Endothelial cell (in vitro differentiated cells): ENCODE results near the gene ELOVL4. TPM values are rescaled to one million over a fixed set of nuclear protein-coding genes. Genes with fewer than 3 reads are reported as not detected.

Experiments
- DNase-seq: peaks from one replicate; pipeline ENCODE4 v3.0.0; 2021; ENCODE audit warnings: low spot score
- H3K27ac Mint-ChIP-seq: one replicate; pipeline ENCODE4 v1.8.0; 2021; ENCODE audit warnings: mixed read lengths, inconsistent platforms; ENCODE audit not compliant: unreplicated experiment
- H3K27me3 Mint-ChIP-seq: one replicate; pipeline ENCODE4 v1.8.0; 2021; ENCODE audit warnings: mild to moderate bottlenecking, moderate library complexity, mixed read lengths, inconsistent platforms; ENCODE audit not compliant: unreplicated experiment
- H3K36me3 Mint-ChIP-seq: one replicate; pipeline ENCODE4 v1.8.0; 2021; ENCODE audit warnings: mild to moderate bottlenecking, low read depth, mixed read lengths, inconsistent platforms; ENCODE audit not compliant: unreplicated experiment
- H3K4me1 Mint-ChIP-seq: one replicate; pipeline ENCODE4 v1.8.0; 2021; ENCODE audit warnings: mild to moderate bottlenecking, mixed read lengths, inconsistent platforms; ENCODE audit not compliant: unreplicated experiment
- H3K4me3 Mint-ChIP-seq: one replicate; pipeline ENCODE4 v1.8.0; 2021; ENCODE audit warnings: mild to moderate bottlenecking, mixed read lengths, inconsistent platforms; ENCODE audit not compliant: unreplicated experiment
- H3K9me3 Mint-ChIP-seq: one replicate; pipeline ENCODE4 v1.8.0; 2021; ENCODE audit warnings: mixed read lengths, inconsistent platforms; ENCODE audit not compliant: unreplicated experiment
- CTCF ChIP-seq: fragments of 200-600 bp; sonication (generic); IDR thresholded peaks from one replicate; pipeline ENCODE4 v1.5.0; 2021; ENCODE audit warnings: antibody characterized with exemption; ENCODE audit not compliant: unreplicated experiment
- total RNA-seq: library from RNA; stranded (reverse); fragmentation: NEBNext Ultra II Directional; extraction: Animal tissue kit (Norgen Biotek cat#: 25700); gene quantifications from one replicate; pipeline ENCODE4 v1.2.1, GENCODE V29; 2021; ENCODE audit not compliant: unreplicated experiment

Gene ELOVL4
- total RNA-seq, 1 donor from 2014 or later: 3.3 TPM

- H3K27ac Mint-ChIP-seq: no peak overlapping the region
- TF ChIP-seq CTCF: no peak
- H3K4me3 Mint-ChIP-seq: no peak overlapping the region
- H3K9me3 Mint-ChIP-seq: no peaks in the 10 kb centered on the region
- H3K36me3 Mint-ChIP-seq: no peaks in the 10 kb centered on the region
- no peaks in the 10 kb centered on the region for H3K4me1 Mint-ChIP-seq
- DNase-seq: no peak
- peaks cover 1% of the 10 kb centered on the region for H3K27me3 Mint-ChIP-seq
These were observed 19.8 kb upstream of the ELOVL4 start for GRCh38 chr6:79967178-79967577.

GRCh38 chr6:79964607-79965081, 17.3 kb upstream of the ELOVL4 start:
- peaks cover 1% of the 10 kb centered on the region for H3K27me3 Mint-ChIP-seq
- no peaks in the 10 kb centered on the region for H3K9me3 Mint-ChIP-seq
- no peak overlapping the region for H3K27ac Mint-ChIP-seq
- H3K36me3 Mint-ChIP-seq: no peaks in the 10 kb centered on the region
- no peak for DNase-seq
- no peak for TF ChIP-seq CTCF
- no peak overlapping the region for H3K4me3 Mint-ChIP-seq
- no peaks in the 10 kb centered on the region for H3K4me1 Mint-ChIP-seq

- Mint-ChIP-seq H3K9me3 (no peaks in the 10 kb centered on the region), H3K36me3 (no peaks in the 10 kb centered on the region), H3K27me3 (no peaks in the 10 kb centered on the region), H3K4me3 (no peak overlapping the region), H3K4me1 (no peaks in the 10 kb centered on the region), H3K27ac (no peak overlapping the region)
- TF ChIP-seq CTCF: no peak
- DNase-seq: no peak
These were observed 7.5 kb upstream of the ELOVL4 start for GRCh38 chr6:79954849-79955248.

- Mint-ChIP-seq H3K4me1 (peaks cover 5% of the 10 kb centered on the region), H3K27ac (no peak overlapping the region), H3K4me3 (no peak overlapping the region), H3K36me3 (no peaks in the 10 kb centered on the region), H3K9me3 (no peaks in the 10 kb centered on the region), H3K27me3 (peaks cover 4% of the 10 kb centered on the region)
- TF ChIP-seq CTCF: peak; percentile 82
- peak; percentile 57 for DNase-seq
These were observed 1.9 kb upstream of the ELOVL4 start for GRCh38 chr6:79949233-79949632.

GRCh38 chr6:79946272-79947190, 822 bp downstream of the ELOVL4 start:
- no peaks in the 10 kb centered on the region for H3K9me3 Mint-ChIP-seq
- H3K36me3 Mint-ChIP-seq: no peaks in the 10 kb centered on the region
- H3K4me3 Mint-ChIP-seq: peak overlapping the region; percentile 93
- no peak overlapping the region for H3K27ac Mint-ChIP-seq
- peak; percentile 29 for DNase-seq
- H3K4me1 Mint-ChIP-seq: peaks cover 10% of the 10 kb centered on the region
- H3K27me3 Mint-ChIP-seq: peaks cover 4% of the 10 kb centered on the region
- no peak for TF ChIP-seq CTCF
